ENCODE data around the gene PXDC1.
"Not testable (repeated sequence)": the region's sequence is repeated elsewhere in the genome, so short reads cannot be mapped to it uniquely, and the experiment has no call there.

PXDC1 gene

GRCh38 chr6:3690506-3690905 lies 61.0 kb downstream of the PXDC1 start:
- DNase-seq (ENCODE audit: low read depth), result no peak
- TF ChIP-seq, protein P1, sequence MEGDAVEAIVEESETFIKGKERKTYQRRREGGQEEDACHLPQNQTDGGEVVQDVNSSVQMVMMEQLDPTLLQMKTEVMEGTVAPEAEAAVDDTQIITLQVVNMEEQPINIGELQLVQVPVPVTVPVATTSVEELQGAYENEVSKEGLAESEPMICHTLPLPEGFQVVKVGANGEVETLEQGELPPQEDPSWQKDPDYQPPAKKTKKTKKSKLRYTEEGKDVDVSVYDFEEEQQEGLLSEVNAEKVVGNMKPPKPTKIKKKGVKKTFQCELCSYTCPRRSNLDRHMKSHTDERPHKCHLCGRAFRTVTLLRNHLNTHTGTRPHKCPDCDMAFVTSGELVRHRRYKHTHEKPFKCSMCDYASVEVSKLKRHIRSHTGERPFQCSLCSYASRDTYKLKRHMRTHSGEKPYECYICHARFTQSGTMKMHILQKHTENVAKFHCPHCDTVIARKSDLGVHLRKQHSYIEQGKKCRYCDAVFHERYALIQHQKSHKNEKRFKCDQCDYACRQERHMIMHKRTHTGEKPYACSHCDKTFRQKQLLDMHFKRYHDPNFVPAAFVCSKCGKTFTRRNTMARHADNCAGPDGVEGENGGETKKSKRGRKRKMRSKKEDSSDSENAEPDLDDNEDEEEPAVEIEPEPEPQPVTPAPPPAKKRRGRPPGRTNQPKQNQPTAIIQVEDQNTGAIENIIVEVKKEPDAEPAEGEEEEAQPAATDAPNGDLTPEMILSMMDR (conservative IDR thresholded peaks at IDR 0.05; ENCODE audit: low read length), result no peak
- no peak overlapping the region for H3K4me3 ChIP-seq (ENCODE audit: low read length)

DNA sequence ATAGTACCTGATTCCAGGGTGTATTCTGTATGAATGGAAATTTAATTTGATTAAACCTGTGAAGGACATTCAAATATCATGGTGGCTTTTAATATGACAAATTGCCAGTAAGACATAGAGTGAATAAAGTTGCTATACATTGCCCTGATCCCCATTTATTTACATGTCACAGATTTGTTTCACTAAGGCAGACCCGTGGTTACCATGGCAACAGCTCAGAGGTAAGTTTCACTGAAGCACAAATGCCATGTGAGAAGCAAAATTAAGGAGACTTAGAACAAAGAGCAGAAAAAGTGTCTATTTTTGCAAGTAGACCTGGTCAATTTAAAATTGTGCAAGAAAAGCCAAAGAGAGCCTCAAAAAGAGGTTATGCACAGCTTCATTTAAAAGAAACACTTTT lies 63.7 kb downstream of the PXDC1 start:
- DNase-seq (ENCODE audit: low read depth), result no peak
- TF ChIP-seq, protein P1 (conservative IDR thresholded peaks at IDR 0.05; ENCODE audit: low read length), result no peak
- H3K4me3 ChIP-seq (ENCODE audit: low read length), result no peak overlapping the region

DNA sequence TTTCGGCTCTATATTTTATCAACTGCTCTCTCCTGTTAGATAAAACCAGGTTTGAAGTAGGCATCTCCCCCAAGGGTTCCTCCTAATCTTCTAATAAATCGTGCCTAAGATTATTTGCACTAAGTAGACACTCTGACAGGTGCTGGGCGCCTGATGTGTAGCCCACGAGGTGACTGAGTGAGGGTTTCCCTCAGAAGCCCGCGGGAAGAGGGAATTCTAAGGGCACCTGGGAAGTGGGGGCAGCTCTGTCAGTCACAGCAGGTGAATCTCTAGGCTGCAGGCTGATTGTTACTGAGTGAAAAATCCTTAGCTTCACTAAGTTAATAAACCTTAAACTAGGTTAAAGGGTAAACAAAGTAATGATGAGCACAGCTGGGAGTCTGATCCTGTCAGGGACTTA lies 68.2 kb downstream of the PXDC1 start:
- no peak for DNase-seq (ENCODE audit: low read depth)
- TF ChIP-seq, protein P1 (conservative IDR thresholded peaks at IDR 0.05; ENCODE audit: low read length), result no peak
- no peak overlapping the region for H3K4me3 ChIP-seq (ENCODE audit: low read length)

DNA sequence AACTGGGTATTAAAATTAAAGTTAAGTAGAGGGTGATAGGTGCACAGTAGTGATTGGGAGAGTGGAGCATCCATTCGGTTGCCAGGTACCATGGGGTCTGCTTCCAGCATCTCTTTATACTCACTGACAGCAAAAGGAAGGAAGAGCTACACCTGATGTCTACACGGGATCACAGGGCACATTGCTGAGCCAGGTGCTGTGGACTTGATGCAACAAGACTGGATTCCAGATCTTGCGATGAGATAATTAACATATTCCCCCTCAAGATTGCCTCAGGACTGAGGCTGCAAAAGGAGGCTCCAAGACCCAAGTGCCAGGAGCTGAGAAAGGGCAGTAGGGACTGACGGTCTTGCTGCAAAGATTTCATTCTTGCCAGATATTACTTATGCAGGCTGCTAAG lies 72.6 kb downstream of the PXDC1 start:
- TF ChIP-seq, protein P1 (conservative IDR thresholded peaks at IDR 0.05; ENCODE audit: low read length), result no peak
- DNase-seq (ENCODE audit: low read depth), result no peak
- no peak overlapping the region for H3K4me3 ChIP-seq (ENCODE audit: low read length)

GRCh38 chr6:3677751-3678150 lies 73.8 kb downstream of the PXDC1 start:
- not testable (repeated sequence) for H3K4me3 ChIP-seq (ENCODE audit: low read length); DNase-seq (ENCODE audit: low read depth)

GRCh38 chr6:3677351-3677750 lies 74.2 kb downstream of the PXDC1 start:
- not testable (repeated sequence) for DNase-seq (ENCODE audit: low read depth); H3K4me3 ChIP-seq (ENCODE audit: low read length)

Measured in AG10803 (cell line).